Peyer's patch (tissue), 4 donors: ENCODE measurements around the gene INO80B.

Source experiments
- CTCF ChIP-seq, 6 experiments: fragments of 450-650 bp in 4 of 6; fragments of 200-600 bp in 2 of 6; sonication (generic) in 1 of 6; IDR thresholded peaks; one replicate each; pipeline ENCODE4 v1.5.1; 2017 to 2019; ENCODE audit warnings: antibody characterized with exemption in 6 of 6, mild to moderate bottlenecking in 3 of 6, moderate library complexity in 1 of 6
- POLR2A ChIP-seq, 2 donors: fragments of 450-650 bp; IDR thresholded peaks; one replicate each; pipeline ENCODE4 v1.5.1; 2017; ENCODE audit warnings: antibody characterized with exemption in 2 of 2, mild to moderate bottlenecking in 2 of 2, moderate library complexity in 2 of 2

- TF ChIP-seq CTCF (IDR thresholded peaks at IDR 0.05) (no peak), POLR2A (IDR thresholded peaks at IDR 0.05) (no peak)
Observed at GRCh38 chr2:74427551-74427950, 27.3 kb upstream of the INO80B start.
